H7 (cell line): Measurements from ENCODE around the gene GABRA4. TPM values are rescaled to one million over a fixed set of nuclear protein-coding genes. Genes with fewer than 3 reads are reported as not detected.
A peak's percentile ranks its signal among the peaks of the same experiment; 100 is the strongest.

Source experiments
- DNase-seq: peaks from one replicate; pipeline ENCODE4 v3.0.0; 2012
- H3K27me3 ChIP-seq: 2 replicates; pipeline ENCODE4 v1.6.0; 2011; ENCODE audit warnings: mild to moderate bottlenecking, low read length; ENCODE audit not compliant: control insufficient read depth, insufficient read depth
- H3K36me3 ChIP-seq: replicated peaks from 2 replicates; pipeline ENCODE4 v1.5.1; 2011; ENCODE audit warnings: low read length; ENCODE audit not compliant: control insufficient read depth, insufficient read depth
- H3K4me3 ChIP-seq: 2 replicates; pipeline ENCODE4 v1.5.1; 2011; ENCODE audit warnings: low read depth, mild to moderate bottlenecking, control low read depth, low read length, moderate library complexity; ENCODE audit not compliant: insufficient read depth
- total RNA-seq: library from RNA; depleted of rRNA; stranded (reverse); fragments of >200 nt; shearing (Covaris generic); gene quantifications from 2 replicates; pipeline ENCODE4 v1.2.3, GENCODE V29; 2014

GABRA4 gene
- total RNA-seq, 1 experiment from 2014 or later: 0.07 TPM

DNA sequence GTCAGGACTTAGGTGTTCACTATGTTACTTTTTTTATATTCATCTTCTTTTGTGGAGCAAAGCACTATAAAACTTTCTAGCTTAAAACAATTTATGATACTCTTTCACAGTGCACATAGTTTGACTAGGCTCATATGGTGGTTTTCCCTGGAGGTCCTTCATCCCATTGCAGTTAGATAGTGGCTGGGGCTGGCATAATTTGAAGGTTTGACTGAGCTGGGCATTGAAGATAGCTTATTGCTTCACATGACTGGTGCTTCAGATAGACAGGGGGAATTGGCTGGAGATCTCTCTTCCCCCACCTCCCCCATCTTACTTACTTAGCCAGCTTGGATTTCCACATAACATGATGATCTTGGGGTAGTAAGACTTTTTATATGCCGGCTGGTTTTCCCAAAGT, 7.0 kb upstream of the GABRA4 start:
- Histone ChIP-seq H3K36me3 (no peaks in the 10 kb centered on the region), H3K4me3 (no peak overlapping the region), H3K27me3 (peaks cover 11% of the 10 kb centered on the region)
- DNase-seq: no peak

GRCh38 chr4:46999566-46999965, 6.2 kb upstream of the GABRA4 start:
- DNase-seq: no peak
- no peak overlapping the region for H3K4me3 ChIP-seq
- H3K36me3 ChIP-seq: no peaks in the 10 kb centered on the region
- peaks cover 19% of the 10 kb centered on the region for H3K27me3 ChIP-seq

- H3K36me3 ChIP-seq: no peaks in the 10 kb centered on the region
- H3K4me3 ChIP-seq: peak overlapping the region; percentile 54
- peak; percentile 35 for DNase-seq
- H3K27me3 ChIP-seq: peaks cover 56% of the 10 kb centered on the region
Measured at GRCh38 chr4:46994007-46994405, 625 bp upstream of the GABRA4 start.

DNA sequence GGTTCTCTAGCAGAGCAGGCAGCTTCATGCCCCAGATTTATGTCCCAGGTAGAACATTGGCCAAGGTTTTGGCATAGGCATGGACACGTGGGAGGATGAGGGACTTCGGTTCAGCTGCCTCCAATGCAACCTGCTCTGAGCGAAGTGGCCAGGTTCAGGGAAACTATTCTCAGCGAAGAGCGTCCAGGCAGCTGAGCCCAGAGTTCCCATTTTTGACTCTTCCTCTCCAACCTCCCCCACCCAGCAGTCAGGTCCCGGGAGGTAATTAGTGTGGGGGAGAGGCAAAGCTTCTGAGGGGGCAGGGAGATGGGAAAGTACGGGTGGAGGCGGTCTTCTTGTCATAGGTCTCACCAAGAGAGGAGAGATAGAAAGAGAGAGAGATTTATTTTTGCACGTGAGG, 1.0 kb downstream of the GABRA4 start:
- DNase-seq: no peak
- no peak overlapping the region for H3K4me3 ChIP-seq
- no peaks in the 10 kb centered on the region for H3K36me3 ChIP-seq
- H3K27me3 ChIP-seq: peaks cover 54% of the 10 kb centered on the region

- H3K27me3 ChIP-seq: peaks cover 12% of the 10 kb centered on the region
- H3K4me3 ChIP-seq: no peak overlapping the region
- H3K36me3 ChIP-seq: no peaks in the 10 kb centered on the region
- no peak for DNase-seq
Measured at GRCh38 chr4:46986922-46987638, 6.3 kb downstream of the GABRA4 start.

DNA sequence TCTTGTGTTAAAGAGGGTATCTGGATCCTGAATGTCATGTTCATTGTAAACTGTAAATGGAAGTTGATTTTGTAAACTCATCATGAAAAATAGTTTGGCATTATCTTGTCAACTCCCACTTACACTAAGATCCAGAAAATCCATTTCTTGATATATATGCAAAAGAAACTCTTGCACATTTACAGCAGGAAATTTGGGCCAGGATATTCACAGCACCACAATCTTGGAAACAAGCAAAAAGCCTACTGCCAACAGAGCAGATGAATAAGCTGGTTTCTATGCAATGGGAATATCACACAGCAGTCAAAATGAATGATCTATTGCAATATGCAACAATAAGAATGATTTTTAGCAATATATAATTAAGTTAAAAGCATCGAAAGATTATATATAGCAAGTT, 8.6 kb downstream of the GABRA4 start:
- Histone ChIP-seq H3K27me3 (no peaks in the 10 kb centered on the region; the same call in 1 of the 2 replicates), H3K36me3 (no peaks in the 10 kb centered on the region), H3K4me3 (no peak overlapping the region)
- no peak for DNase-seq

- H3K36me3 ChIP-seq: no peaks in the 10 kb centered on the region
- no peaks in the 10 kb centered on the region for H3K27me3 ChIP-seq
- DNase-seq: no peak
- no peak overlapping the region for H3K4me3 ChIP-seq
Measured at GRCh38 chr4:46980851-46981250, 12.5 kb downstream of the GABRA4 start.

- Histone ChIP-seq H3K4me3 (no peak overlapping the region), H3K27me3 (no peaks in the 10 kb centered on the region), H3K36me3 (no peaks in the 10 kb centered on the region)
Measured at GRCh38 chr4:46979726-46980125, 13.7 kb downstream of the GABRA4 start.

DNA sequence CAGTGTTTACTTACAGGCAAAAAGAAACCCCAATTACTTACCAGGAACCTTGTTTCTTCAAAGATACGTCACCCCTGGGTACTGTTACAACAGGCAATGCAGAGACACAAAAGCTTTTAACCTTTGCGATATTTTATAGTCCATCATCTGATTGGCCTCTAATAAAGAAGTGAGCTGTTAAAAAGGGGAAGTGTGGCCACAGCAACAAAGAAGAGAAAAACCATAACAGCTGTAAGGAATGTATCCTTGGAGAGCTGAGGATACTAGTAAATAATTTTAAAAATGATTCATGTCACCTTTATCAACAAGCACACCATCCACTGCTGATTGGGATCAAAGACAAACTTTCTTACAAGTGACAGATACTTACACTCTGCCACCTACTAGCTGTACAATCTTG, 14.1 kb downstream of the GABRA4 start:
- Histone ChIP-seq H3K27me3 (no peaks in the 10 kb centered on the region), H3K4me3 (no peak overlapping the region), H3K36me3 (no peaks in the 10 kb centered on the region)
- DNase-seq: no peak

More at GRCh38 chr4:46979726-46980125, 13.7 kb downstream of the GABRA4 start:
- DNase-seq: no peak

- DNase-seq: no peak
- H3K27me3 ChIP-seq: no peaks in the 10 kb centered on the region
- H3K36me3 ChIP-seq: no peaks in the 10 kb centered on the region
- no peak overlapping the region for H3K4me3 ChIP-seq
Measured at GRCh38 chr4:46977245-46977644, 16.1 kb downstream of the GABRA4 start.

- no peak for DNase-seq
Measured at GRCh38 chr4:46975812-46976553, 17.4 kb downstream of the GABRA4 start.

GRCh38 chr4:46974891-46975543, 18.4 kb downstream of the GABRA4 start:
- DNase-seq: no peak

More at GRCh38 chr4:46975812-46976553, 17.4 kb downstream of the GABRA4 start:
- no peaks in the 10 kb centered on the region for H3K27me3 ChIP-seq
- no peaks in the 10 kb centered on the region for H3K36me3 ChIP-seq
- no peak overlapping the region for H3K4me3 ChIP-seq

GRCh38 chr4:46968847-46969246, 24.5 kb downstream of the GABRA4 start:
- no peak for DNase-seq
- no peaks in the 10 kb centered on the region for H3K36me3 ChIP-seq
- H3K27me3 ChIP-seq: no peaks in the 10 kb centered on the region
- H3K4me3 ChIP-seq: no peak overlapping the region

More at GRCh38 chr4:46974891-46975543, 18.4 kb downstream of the GABRA4 start:
- no peaks in the 10 kb centered on the region for H3K36me3 ChIP-seq
- no peaks in the 10 kb centered on the region for H3K27me3 ChIP-seq
- no peak overlapping the region for H3K4me3 ChIP-seq

DNA sequence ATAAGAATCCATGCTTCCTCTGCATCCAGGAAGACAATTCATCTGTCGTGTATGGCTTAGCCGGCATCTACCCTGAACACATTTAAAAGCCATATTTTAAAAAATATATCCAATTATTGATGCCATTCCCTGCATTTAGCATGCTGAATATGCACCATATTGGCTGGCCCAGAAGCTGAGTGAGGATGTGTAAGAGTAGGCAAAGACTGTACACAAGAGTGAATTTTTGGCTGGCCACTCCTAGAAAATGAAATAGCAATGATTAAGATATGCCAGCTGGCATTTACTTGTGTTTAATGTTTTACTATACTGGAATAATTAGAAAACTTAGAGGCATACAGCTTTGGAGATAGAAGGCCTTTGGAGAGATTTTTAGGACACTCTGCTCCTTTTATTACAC, 25.8 kb downstream of the GABRA4 start:
- H3K36me3 ChIP-seq: no peaks in the 10 kb centered on the region
- H3K4me3 ChIP-seq: no peak overlapping the region
- DNase-seq: no peak
- no peaks in the 10 kb centered on the region for H3K27me3 ChIP-seq
